NCI-H226 (cell line): Measurements from ENCODE around the gene GAA.

Experiments used
- DNase-seq: peaks from one replicate; pipeline ENCODE4 v3.0.0-alpha.2; 2015

Gene GAA

DNA sequence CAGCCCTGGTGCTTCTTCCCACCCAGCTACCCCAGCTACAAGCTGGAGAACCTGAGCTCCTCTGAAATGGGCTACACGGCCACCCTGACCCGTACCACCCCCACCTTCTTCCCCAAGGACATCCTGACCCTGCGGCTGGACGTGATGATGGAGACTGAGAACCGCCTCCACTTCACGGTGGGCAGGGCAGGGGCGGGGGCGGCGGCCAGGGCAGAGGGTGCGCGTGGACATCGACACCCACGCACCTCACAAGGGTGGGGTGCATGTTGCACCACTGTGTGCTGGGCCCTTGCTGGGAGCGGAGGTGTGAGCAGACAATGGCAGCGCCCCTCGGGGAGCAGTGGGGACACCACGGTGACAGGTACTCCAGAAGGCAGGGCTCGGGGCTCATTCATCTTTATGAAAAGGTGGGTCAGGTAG is 3.6 kb downstream of the GAA start:
- DNase-seq: no peak

DNA sequence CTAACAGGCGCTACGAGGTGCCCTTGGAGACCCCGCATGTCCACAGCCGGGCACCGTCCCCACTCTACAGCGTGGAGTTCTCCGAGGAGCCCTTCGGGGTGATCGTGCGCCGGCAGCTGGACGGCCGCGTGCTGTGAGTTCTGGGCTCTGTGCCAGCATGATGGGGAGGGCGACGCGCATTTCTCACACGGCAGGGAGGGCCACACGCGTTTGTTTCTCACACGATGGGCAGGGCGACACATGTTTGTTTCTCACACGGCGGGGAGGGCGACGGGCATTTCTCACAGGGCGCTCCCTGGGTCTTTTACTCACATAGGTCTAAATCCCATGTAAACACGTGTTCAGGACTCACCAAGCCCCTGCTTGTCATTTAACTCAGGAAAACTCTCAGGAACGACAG is 4.4 kb downstream of the GAA start:
- no peak for DNase-seq

GRCh38 chr17:80106176-80106575 is 4.8 kb downstream of the GAA start:
- DNase-seq: no peak

DNA sequence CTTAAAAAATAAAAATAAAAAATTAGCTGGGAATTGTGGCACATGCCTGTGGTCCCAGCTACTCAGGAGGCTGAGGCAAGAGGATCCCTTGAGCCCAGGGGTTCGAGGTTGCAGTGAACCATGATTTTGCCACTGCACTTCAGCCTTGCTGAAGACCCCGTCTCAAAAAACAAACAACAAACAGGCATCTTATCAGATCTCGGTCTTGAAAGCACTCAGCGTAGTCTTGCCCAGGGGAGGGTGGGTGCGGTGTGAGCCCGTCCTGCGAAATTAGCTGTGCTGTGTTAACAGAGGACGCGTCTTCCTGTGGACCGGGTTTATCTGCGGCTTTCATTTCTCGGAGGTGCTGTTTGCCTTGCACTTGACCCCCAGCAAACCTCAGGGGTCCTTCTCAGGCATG is 5.4 kb downstream of the GAA start:
- DNase-seq: no peak

DNA sequence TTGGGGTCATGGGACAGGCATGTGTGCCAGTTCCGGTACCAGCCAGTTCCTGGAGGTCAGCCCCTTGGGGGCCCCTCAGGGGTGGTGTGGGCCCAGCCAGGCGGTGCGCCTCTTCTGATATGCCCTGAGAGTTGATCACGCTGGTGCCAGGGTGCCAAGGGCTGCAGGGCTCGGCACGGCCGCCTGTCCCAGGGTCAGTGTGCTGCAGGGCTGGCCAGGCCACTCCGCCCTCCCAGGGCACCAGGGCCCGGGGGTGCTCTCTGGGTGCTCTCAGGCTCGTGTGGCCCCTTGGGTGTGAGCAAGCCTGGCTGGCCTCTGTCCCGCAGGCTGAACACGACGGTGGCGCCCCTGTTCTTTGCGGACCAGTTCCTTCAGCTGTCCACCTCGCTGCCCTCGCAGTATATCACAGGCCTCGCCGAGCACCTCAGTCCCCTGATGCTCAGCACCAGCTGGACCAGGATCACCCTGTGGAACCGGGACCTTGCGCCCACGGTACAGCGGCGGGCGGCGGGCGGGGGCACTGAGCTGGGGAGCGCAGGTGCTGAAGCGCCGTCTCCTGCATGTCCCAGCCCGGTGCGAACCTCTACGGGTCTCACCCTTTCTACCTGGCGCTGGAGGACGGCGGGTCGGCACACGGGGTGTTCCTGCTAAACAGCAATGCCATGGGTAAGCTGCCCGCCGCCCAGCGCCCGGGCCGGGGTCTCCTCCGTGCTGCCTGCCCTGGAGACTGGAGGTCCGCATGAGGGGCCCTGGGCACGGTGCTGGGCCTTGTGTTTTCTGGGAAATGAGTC is 6.0 kb downstream of the GAA start:
- no peak for DNase-seq

DNA sequence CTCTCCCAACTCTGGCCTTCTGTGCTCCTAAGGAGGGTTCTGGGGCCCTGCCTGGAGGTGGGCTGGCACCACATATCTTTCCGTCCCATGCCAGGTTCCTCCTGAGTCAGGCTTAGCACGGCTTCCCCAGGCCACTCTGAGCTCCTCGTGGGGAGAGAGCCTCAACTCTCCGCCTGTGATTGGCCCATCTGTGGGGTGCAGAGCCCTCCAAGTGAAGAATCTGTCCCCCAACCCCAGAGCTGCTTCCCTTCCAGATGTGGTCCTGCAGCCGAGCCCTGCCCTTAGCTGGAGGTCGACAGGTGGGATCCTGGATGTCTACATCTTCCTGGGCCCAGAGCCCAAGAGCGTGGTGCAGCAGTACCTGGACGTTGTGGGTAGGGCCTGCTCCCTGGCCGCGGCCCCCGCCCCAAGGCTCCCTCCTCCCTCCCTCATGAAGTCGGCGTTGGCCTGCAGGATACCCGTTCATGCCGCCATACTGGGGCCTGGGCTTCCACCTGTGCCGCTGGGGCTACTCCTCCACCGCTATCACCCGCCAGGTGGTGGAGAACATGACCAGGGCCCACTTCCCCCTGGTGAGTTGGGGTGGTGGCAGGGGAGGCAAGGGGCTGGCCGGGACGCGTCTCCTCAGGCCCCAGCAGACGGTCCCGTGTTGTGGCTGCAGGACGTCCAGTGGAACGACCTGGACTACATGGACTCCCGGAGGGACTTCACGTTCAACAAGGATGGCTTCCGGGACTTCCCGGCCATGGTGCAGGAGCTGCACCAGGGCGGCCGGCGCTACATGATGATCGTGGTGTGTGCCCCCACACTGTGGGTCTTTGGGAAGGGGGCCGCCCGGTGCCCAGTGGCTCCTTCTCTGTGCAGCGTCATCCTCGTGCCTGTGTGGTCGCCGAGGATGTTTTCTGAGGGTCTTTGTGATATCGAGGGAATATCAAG is 6.9 kb downstream of the GAA start:
- DNase-seq: no peak

- no peak for DNase-seq
Observed at GRCh38 chr17:80109066-80109660, 7.8 kb downstream of the GAA start.

- no peak for DNase-seq
Observed at GRCh38 chr17:80109713-80110446, 8.5 kb downstream of the GAA start.

DNA sequence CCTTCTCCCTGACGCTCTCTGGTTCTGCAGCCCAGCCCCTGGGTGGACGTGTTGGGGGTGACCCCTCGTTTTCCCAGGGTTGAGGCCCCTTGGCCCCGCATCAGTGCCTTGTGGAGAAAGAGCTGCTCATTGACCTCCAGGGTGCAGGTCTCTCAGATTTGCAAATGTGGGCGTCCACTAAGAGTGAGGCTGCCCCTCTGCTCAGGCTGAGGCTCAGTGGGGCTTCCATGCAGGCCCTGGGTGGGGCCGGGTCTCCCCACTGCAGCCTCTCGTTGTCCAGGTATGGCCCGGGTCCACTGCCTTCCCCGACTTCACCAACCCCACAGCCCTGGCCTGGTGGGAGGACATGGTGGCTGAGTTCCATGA is 9.0 kb downstream of the GAA start:
- no peak for DNase-seq

DNA sequence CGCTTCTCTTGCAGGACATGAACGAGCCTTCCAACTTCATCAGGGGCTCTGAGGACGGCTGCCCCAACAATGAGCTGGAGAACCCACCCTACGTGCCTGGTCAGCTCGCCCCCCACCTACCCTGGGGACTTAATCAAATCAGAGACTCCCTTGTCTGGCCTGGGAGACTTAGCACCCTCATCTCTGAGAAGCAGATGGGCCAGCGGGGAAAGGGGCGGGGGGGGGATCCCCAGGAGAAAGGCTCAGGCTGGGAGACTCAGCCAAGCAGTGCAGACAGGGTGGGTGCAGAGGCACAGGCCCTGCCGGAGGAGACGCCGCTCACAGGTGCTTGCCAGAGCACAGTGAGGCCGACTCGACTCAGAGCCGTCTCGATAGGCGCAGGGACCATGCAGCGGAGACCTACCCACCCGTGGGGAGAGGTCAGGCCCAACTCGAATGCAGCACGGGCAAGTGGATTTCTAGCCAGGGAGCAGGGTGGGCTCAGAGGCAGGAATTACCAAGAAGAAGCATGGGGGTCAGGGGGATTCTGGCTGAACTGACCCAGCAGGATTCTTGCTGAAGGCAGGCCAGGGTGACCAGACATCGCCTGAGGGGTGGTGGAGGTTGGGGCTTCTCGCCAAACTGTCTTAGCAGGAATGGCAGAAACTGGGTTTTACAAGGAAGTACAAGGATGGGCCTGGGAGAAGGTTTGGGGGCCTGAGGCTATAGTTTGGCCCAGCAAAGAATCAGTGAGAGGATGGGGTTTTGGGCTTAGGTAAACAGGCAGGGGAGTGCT is 9.7 kb downstream of the GAA start:
- DNase-seq: no peak

DNA sequence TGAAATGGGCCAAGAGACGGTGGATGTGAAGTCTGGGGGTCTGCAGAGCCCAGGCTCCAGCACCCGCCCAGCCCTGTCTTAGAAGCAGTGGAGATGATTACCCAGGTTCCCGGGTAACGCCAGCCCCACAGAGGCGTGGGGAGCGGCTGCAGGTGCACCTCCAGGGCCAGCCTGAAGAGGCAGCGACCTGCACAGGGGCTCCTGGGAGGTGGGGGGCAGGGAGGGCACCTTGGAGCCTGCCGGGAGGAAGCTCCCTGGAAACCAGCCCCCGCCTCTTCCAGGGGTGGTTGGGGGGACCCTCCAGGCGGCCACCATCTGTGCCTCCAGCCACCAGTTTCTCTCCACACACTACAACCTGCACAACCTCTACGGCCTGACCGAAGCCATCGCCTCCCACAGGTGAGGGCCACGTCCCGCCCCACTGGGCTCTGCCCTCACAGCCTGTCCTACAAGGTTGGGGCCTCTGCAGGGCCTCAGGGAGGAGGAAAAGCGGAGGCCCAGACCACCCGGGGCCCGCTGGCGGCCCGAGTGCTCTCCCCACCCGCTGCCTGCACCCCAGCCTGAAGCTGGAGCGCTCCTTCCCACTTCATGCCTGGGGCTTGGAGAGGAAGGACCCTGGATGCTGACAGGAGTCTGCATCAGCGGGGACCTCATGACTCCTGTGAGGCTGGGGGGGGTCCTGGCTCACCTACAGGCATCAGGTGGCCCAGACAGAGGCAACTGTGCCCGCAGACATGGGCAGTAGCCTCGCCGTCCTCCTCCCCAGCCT is 10.5 kb downstream of the GAA start:
- no peak for DNase-seq

DNA sequence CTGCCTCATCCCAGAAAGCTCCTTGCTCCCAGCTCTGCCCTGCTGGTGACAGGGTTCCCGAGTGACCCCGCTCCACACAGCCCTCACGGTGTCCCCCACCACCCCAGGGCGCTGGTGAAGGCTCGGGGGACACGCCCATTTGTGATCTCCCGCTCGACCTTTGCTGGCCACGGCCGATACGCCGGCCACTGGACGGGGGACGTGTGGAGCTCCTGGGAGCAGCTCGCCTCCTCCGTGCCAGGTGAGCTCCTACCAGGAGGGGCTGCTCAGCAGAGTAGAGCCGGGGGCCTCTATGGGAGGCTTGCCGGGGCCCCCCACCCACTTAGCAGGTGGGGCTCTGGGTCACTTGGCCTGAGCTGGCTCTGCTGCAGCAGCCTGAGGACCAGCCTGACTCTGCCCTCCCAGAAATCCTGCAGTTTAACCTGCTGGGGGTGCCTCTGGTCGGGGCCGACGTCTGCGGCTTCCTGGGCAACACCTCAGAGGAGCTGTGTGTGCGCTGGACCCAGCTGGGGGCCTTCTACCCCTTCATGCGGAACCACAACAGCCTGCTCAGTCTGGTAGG is 11.2 kb downstream of the GAA start:
- DNase-seq: no peak

DNA sequence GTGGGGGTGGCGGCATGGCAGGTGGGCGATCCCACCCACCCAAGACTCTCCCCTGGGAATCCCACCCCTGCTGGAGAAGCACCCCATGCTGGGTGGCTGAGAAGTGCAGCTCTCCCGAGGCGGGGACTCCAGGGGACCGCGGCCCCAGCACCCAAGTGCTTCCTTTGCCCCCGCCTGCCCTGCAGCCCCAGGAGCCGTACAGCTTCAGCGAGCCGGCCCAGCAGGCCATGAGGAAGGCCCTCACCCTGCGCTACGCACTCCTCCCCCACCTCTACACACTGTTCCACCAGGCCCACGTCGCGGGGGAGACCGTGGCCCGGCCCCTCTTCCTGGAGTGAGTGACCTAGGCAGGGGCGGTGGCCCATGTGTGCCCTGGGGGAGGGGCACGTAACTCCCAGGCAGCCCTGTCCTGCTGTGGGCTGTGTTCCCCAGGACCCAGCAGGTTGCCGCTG is 11.7 kb downstream of the GAA start:
- no peak for DNase-seq

- no peak for DNase-seq
Observed at GRCh38 chr17:80114758-80115157, 13.4 kb downstream of the GAA start.

DNA sequence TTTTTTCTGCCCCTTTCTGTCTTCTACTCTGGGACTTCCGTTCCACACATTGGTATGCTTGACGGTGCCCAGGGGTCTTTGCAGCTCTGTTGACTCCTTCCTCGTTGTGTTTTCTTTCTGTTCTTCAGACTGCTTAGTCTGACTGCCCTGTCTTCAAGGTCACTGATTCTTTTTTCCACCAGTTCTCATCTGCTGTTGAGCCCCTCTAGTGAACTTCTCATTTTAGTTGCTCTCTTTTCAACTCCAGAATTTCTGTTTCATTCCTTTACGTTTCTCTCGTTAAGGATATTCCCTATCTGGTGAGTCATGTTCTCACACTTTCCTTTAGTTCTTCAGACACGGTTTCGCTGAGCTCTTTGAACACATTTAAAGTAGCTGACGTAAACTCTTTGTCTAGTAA is 13.8 kb downstream of the GAA start:
- DNase-seq: no peak

DNA sequence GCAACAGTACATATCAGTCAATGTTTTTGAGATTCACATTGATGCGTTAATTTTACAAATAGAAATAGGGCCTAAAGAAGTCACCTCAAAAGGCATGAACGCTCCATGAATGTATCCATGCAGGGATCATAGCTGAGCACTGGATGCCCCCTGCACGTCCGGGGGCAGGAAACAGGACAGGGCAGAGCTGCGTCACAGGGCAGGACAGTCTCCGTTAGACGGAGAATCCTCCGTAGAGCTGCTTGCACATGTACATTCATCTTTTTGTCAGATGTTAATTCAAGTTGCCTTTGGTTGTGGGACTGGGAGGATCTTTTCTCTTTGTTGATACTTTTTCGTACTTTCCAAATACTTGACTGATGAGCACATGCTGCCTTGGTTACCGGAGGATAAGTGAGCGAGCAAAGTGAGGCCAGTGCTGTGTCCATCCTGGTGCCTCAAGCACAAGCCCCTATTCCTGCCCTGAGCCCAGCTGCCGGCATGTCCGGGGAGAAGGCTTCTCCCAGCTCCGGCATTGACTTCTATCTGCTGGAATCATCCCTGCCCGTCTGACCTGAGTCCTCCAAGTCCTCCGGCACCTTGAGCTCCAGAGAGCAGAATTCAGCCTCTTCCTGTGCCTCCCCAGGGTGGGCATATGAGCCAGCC is 15.0 kb downstream of the GAA start:
- no peak for DNase-seq

GRCh38 chr17:80116921-80117380 is 15.6 kb downstream of the GAA start:
- DNase-seq: no peak

GRCh38 chr17:80117491-80118401 is 16.4 kb downstream of the GAA start:
- no peak for DNase-seq

GRCh38 chr17:80118601-80119270 is 17.4 kb downstream of the GAA start:
- DNase-seq: no peak
